HepG2 (cell line): Measurements from ENCODE around the gene TNFRSF6B. TPM values are rescaled to one million over a fixed set of nuclear protein-coding genes. Genes with fewer than 3 reads are reported as not detected.

Experiments used
- HINFP ChIP-seq: sonication (generic); formaldehyde crosslinking; IDR thresholded peaks from 2 replicates; pipeline ENCODE4 v1.4.0; 2020; ENCODE audit warnings: low read depth, mild to moderate bottlenecking, missing genetic modification reagents
- ISX ChIP-seq: sonication (generic); formaldehyde crosslinking; conservative IDR thresholded peaks from 2 replicates; pipeline ENCODE4 v1.5.0; 2020; ENCODE audit warnings: missing genetic modification reagents
- KAT8 ChIP-seq: IDR thresholded peaks from 2 replicates; pipeline ENCODE4 v1.6.1; 2016; ENCODE audit warnings: missing genetic modification reagents, missing compliant biosample characterization
- MTA3 ChIP-seq: sonication (generic); formaldehyde crosslinking; IDR thresholded peaks from 2 replicates; pipeline ENCODE4 v1.4.0; 2020; ENCODE audit warnings: missing genetic modification reagents
- PATZ1 ChIP-seq: sonication (generic); formaldehyde crosslinking; IDR thresholded peaks from 2 replicates; pipeline ENCODE4 v1.4.0; 2020; ENCODE audit warnings: missing genetic modification reagents
- RNF2 ChIP-seq: fragments of 450-650 bp; conservative IDR thresholded peaks from 2 replicates; pipeline ENCODE4 v1.6.1; 2016; ENCODE audit warnings: low read depth
- SALL1 ChIP-seq: sonication (generic); formaldehyde crosslinking; IDR thresholded peaks from 2 replicates; pipeline ENCODE4 v1.8.0; 2022; ENCODE audit warnings: mild to moderate bottlenecking, missing genetic modification reagents
- SOX5 ChIP-seq: IDR thresholded peaks from 2 replicates; pipeline ENCODE4 v1.6.1; 2016; ENCODE audit warnings: borderline replicate concordance
- TRIM24 ChIP-seq: sonication (generic); formaldehyde crosslinking; IDR thresholded peaks from 2 replicates; pipeline ENCODE4 v1.8.0; 2022; ENCODE audit warnings: mild to moderate bottlenecking, missing genetic modification reagents
- ZBTB25 ChIP-seq: IDR thresholded peaks from 2 replicates; pipeline ENCODE4 v1.6.1; 2018; ENCODE audit warnings: missing genetic modification reagents
- ZFP1 ChIP-seq: IDR thresholded peaks from 2 replicates; pipeline ENCODE4 v1.6.1; 2016
- ZNF124 ChIP-seq: sonication (generic); formaldehyde crosslinking; IDR thresholded peaks from 2 replicates; pipeline ENCODE4 v1.4.0; 2020; ENCODE audit warnings: missing genetic modification reagents
- ZNF292 ChIP-seq: sonication (generic); formaldehyde crosslinking; IDR thresholded peaks from 2 replicates; pipeline ENCODE4 v1.8.1; 2022; ENCODE audit warnings: mild to moderate bottlenecking, low read depth, missing genetic modification reagents, borderline replicate concordance
- ZNF572 ChIP-seq: sonication (generic); formaldehyde crosslinking; IDR thresholded peaks from 2 replicates; pipeline ENCODE4 v1.5.1; 2020; ENCODE audit warnings: mild to moderate bottlenecking, missing genetic modification reagents
- ZNF780A ChIP-seq: sonication (generic); formaldehyde crosslinking; IDR thresholded peaks from 2 replicates; pipeline ENCODE4 v1.8.0; 2022; ENCODE audit warnings: mild to moderate bottlenecking, missing genetic modification reagents, moderate library complexity
- polyA plus RNA-seq, 8 experiments: library from polyadenylated mRNA; depleted of rRNA in 3 of 8; stranded (reverse) in 7 of 8; unstranded in 1 of 8; fragments of >200 nt; fragmentation: Illumina TruSeq in 4 of 8; extraction: Trizol in 4 of 8; gene quantifications; 2 replicates each; pipeline versions ENCODE4 v1.2.1 to v1.2.3, GENCODE V29; 2011 to 2016; ENCODE audit warnings: low read depth in 4 of 8, missing spikeins in 1 of 8, mixed read lengths in 1 of 8; ENCODE audit not compliant: insufficient read depth in 1 of 8
- total RNA-seq, 5 experiments: library from RNA; depleted of rRNA; stranded (reverse); fragments of >200 nt; fragmentation: Illumina TruSeq; extraction: Trizol; gene quantifications; 2 replicates each; pipeline ENCODE4 v1.2.3, GENCODE V29; 2016; ENCODE audit warnings: low read depth in 1 of 5
- TF ChIP-seq, protein P1 (sequence below): sonication (generic); formaldehyde crosslinking; IDR thresholded peaks from 2 replicates; pipeline ENCODE4 v1.4.0; 2020; ENCODE audit warnings: missing genetic modification reagents, borderline replicate concordance
- TF ChIP-seq, protein P2 (sequence below): fragments of 450-650 bp; IDR thresholded peaks from 2 replicates; pipeline ENCODE4 v1.6.1; 2017; ENCODE audit warnings: mild to moderate bottlenecking
- TF ChIP-seq, protein P3 (sequence below): sonication (generic); formaldehyde crosslinking; IDR thresholded peaks from 2 replicates; pipeline ENCODE4 v1.5.0; 2020; ENCODE audit warnings: missing genetic modification reagents

The TNFRSF6B gene
- total and polyA plus RNA-seq, 2 of the 13 experiments (the other 11 are each of a cell fraction or from before 2014, with no cell fraction given): 0.24 TPM; not detected in 1

DNA sequence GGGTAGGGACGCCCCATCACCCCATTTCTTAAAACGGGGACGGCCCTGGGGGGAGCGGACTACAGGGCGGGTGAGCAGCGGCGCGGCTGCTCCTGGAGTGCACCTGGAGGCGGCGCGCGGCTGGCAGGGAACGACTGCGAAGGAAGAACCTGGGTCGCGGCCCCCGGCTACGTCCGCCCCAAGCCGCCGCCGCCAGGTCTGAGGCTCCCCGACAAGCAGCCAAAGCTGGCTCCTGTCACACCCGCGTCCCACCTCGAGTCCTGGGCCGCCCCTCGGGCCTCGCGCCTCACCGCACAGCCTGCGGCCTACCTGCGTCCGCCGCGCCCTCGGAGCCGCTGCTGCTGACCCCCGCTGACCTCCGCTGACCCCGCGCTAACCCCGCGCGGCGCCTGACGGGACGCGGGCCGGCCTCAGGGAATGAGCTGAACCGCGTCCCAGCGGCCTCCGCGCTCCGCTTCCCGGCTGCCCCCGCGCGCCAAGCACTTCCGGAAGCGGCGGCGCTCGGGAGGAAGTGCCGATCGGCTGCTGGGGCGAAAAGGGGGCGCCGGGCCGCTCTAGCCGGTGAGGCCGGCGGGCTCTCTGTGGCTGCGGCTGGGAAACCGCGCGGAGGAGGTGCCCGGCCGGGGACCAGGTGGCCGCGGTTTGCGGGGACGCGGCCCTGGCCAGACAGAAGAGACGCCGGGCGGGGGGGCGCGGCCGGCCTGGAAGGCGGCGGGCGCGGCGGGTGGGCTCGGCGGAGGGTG lies 11.3 kb downstream of the TNFRSF6B start, which contains the start of the genes ARFRP1 and ZGPAT (continued):
- TF ChIP-seq, protein P1, sequence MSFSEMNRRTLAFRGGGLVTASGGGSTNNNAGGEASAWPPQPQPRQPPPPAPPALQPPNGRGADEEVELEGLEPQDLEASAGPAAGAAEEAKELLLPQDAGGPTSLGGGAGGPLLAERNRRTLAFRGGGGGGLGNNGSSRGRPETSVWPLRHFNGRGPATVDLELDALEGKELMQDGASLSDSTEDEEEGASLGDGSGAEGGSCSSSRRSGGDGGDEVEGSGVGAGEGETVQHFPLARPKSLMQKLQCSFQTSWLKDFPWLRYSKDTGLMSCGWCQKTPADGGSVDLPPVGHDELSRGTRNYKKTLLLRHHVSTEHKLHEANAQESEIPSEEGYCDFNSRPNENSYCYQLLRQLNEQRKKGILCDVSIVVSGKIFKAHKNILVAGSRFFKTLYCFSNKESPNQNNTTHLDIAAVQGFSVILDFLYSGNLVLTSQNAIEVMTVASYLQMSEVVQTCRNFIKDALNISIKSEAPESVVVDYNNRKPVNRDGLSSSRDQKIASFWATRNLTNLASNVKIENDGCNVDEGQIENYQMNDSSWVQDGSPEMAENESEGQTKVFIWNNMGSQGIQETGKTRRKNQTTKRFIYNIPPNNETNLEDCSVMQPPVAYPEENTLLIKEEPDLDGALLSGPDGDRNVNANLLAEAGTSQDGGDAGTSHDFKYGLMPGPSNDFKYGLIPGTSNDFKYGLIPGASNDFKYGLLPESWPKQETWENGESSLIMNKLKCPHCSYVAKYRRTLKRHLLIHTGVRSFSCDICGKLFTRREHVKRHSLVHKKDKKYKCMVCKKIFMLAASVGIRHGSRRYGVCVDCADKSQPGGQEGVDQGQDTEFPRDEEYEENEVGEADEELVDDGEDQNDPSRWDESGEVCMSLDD: peak; percentile 83
- TF ChIP-seq, protein P2, sequence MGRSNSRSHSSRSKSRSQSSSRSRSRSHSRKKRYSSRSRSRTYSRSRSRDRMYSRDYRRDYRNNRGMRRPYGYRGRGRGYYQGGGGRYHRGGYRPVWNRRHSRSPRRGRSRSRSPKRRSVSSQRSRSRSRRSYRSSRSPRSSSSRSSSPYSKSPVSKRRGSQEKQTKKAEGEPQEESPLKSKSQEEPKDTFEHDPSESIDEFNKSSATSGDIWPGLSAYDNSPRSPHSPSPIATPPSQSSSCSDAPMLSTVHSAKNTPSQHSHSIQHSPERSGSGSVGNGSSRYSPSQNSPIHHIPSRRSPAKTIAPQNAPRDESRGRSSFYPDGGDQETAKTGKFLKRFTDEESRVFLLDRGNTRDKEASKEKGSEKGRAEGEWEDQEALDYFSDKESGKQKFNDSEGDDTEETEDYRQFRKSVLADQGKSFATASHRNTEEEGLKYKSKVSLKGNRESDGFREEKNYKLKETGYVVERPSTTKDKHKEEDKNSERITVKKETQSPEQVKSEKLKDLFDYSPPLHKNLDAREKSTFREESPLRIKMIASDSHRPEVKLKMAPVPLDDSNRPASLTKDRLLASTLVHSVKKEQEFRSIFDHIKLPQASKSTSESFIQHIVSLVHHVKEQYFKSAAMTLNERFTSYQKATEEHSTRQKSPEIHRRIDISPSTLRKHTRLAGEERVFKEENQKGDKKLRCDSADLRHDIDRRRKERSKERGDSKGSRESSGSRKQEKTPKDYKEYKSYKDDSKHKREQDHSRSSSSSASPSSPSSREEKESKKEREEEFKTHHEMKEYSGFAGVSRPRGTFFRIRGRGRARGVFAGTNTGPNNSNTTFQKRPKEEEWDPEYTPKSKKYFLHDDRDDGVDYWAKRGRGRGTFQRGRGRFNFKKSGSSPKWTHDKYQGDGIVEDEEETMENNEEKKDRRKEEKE: no peak
- peak; percentile 57; the same call in 1 of the 2 replicates for TF ChIP-seq ZNF572 (CRISPR knock-in tag)
- no peak for TF ChIP-seq ZNF780A (CRISPR knock-in tag)
- peak; percentile 73 for TF ChIP-seq SOX5 (CRISPR knock-in tag)
- peak; percentile 99 for TF ChIP-seq HINFP
- peak; percentile 75; the same call in 1 of the 2 replicates for TF ChIP-seq MTA3 (CRISPR knock-in tag)
- TF ChIP-seq ZNF292 (CRISPR knock-in tag): no peak
- peak; percentile 86 for TF ChIP-seq PATZ1
- no peak; the same call in 1 of the 2 replicates for TF ChIP-seq ZFP1 (CRISPR knock-in tag)
- no peak for TF ChIP-seq TRIM24 (CRISPR knock-in tag)
- peak; percentile 24; the same call in 1 of the 2 replicates for TF ChIP-seq ISX (CRISPR knock-in tag)
- peak; percentile 99 for TF ChIP-seq KAT8 (CRISPR knock-in tag)
- peak; percentile 99; the same call in 1 of the 2 replicates for TF ChIP-seq ZBTB25 (CRISPR knock-in tag)
- TF ChIP-seq ZNF124 (CRISPR knock-in tag): peak; percentile 94
- peak; percentile 98 for TF ChIP-seq RNF2
- peak; percentile 95 for TF ChIP-seq SALL1 (CRISPR knock-in tag)
- TF ChIP-seq, protein P3, sequence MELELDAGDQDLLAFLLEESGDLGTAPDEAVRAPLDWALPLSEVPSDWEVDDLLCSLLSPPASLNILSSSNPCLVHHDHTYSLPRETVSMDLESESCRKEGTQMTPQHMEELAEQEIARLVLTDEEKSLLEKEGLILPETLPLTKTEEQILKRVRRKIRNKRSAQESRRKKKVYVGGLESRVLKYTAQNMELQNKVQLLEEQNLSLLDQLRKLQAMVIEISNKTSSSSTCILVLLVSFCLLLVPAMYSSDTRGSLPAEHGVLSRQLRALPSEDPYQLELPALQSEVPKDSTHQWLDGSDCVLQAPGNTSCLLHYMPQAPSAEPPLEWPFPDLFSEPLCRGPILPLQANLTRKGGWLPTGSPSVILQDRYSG (CRISPR knock-in tag): 0 out of 2 replicates have a peak, but pooled peaks have one; percentile 53
